HCT116 (cell line): Measurements from ENCODE around the gene LIPA. TPM values are rescaled to one million over a fixed set of nuclear protein-coding genes. Genes with fewer than 3 reads are reported as not detected.

Source experiments
- ATAC-seq: fragments of 200-7000 bp; cut with Tn5 transposase; 2 replicates; pipeline ENCODE4 v1.9.1; 2020; ENCODE audit warnings: mild to moderate bottlenecking, moderate library complexity
- BruUV-seq: library from RNA; stranded (reverse); fragments of 400-500 nt; replicated peaks from 2 replicates; lab custom pipeline; 2021; lab: Mats Ljungman, UMichigan
- CTCF ChIA-PET: fragments of 300-600 bp; sonication (Branson Sonifier 250); formaldehyde crosslinking; loops from one replicate; lab custom pipeline; 2021; ENCODE audit warnings: antibody characterized with exemption; lab: Charles Lee
- POLR2A ChIA-PET: fragments of 300-600, 350-600 bp; sonication (Branson Sonifier 250); formaldehyde crosslinking; loops from one replicate; lab custom pipeline; 2021; ENCODE audit warnings: antibody characterized with exemption; lab: Charles Lee
- RAD21 ChIA-PET, 2 experiments: fragments of 300-600 bp; sonication (Branson Sonifier 250); formaldehyde crosslinking; loops; one replicate each; lab custom pipeline; 2023; ENCODE audit warnings: low total read pairs in 2 of 2; ENCODE audit not compliant: uncharacterized antibody in 2 of 2, unreplicated experiment in 2 of 2, low non-redundant PET in 1 of 2; lab: Charles Lee
- DNase-seq: peaks from one replicate; pipeline ENCODE4 v3.0.0-alpha.2; 2010; ENCODE audit warnings: low read depth, low spot score
- H2AFZ ChIP-seq: fragments of 200-600 bp; shearing (Covaris generic), sonication (generic); 2 replicates; pipeline ENCODE4 v1.6.1; 2017; ENCODE audit warnings: low read depth, mixed run types, mixed read lengths, antibody characterized with exemption, low read length; ENCODE audit not compliant: poor library complexity, severe bottlenecking
- H3K27ac ChIP-seq: 2 replicates; pipeline ENCODE4 v1.5.1; 2012; ENCODE audit warnings: low read depth, low read length
- H3K27me3 ChIP-seq: fragments of 200-600 bp; sonication (generic); 2 replicates; pipeline ENCODE4 v1.6.1; 2016; ENCODE audit warnings: mixed run types, low read length, mixed read lengths; ENCODE audit not compliant: insufficient read depth
- H3K36me3 ChIP-seq, 2 experiments: fragments of 200-500 bp in 1 of 2; fragments of 200-600 bp in 1 of 2; sonication (Bioruptor generic) in 1 of 2; sonication (generic) in 1 of 2; 2 replicates each; pipeline versions ENCODE4 v1.5.1 to v1.6.1; 2014 to 2016; ENCODE audit warnings: low read length in 2 of 2, inconsistent platforms in 1 of 2, mixed read lengths in 1 of 2, mixed run types in 1 of 2; ENCODE audit not compliant: insufficient read depth in 2 of 2, control insufficient read depth in 1 of 2
- H3K4me1 ChIP-seq, 2 experiments: fragments of 200-600 bp in 1 of 2; sonication (generic) in 1 of 2; 2 replicates each; pipeline versions ENCODE4 v1.5.1 to v1.6.1; 2012 to 2017; ENCODE audit warnings: low read length in 2 of 2, inconsistent platforms in 1 of 2, mild to moderate bottlenecking in 1 of 2, mixed read lengths in 1 of 2, mixed run types in 1 of 2, moderate library complexity in 1 of 2; ENCODE audit not compliant: insufficient read depth in 2 of 2, control insufficient read depth in 1 of 2
- H3K4me2 ChIP-seq: fragments of 200-600 bp; sonication (generic); 2 replicates; pipeline ENCODE4 v1.6.1; 2017; ENCODE audit warnings: mixed run types, low read length, mixed read lengths
- H3K4me3 ChIP-seq, 2 experiments: fragments of 200-600 bp in 1 of 2; sonication (generic) in 1 of 2; replicated peaks in 1 of 2; 2 replicates each; pipeline ENCODE4 v1.5.1; 2011 to 2016; ENCODE audit warnings: low read length in 2 of 2, control low read depth in 1 of 2, low read depth in 1 of 2, mild to moderate bottlenecking in 1 of 2, mixed read lengths in 1 of 2, mixed run types in 1 of 2
- H3K79me2 ChIP-seq: fragments of 200-600 bp; sonication (generic); 2 replicates; pipeline ENCODE4 v1.6.1; 2017; ENCODE audit warnings: mild to moderate bottlenecking, mixed run types, low read length, moderate library complexity, mixed read lengths; ENCODE audit not compliant: insufficient read depth
- H3K9ac ChIP-seq: fragments of 200-600 bp; sonication (generic); 2 replicates; pipeline ENCODE4 v1.6.1; 2016; ENCODE audit warnings: low read length, mixed read lengths
- H3K9me2 ChIP-seq: fragments of 200-600 bp; sonication (generic), shearing (Covaris generic); 2 replicates; pipeline ENCODE4 v1.6.1; 2017; ENCODE audit warnings: mixed run types, mild to moderate bottlenecking, moderate library complexity; ENCODE audit not compliant: insufficient read depth
- H3K9me3 ChIP-seq, 2 experiments: fragments of 200-500 bp in 1 of 2; fragments of 200-600 bp in 1 of 2; sonication (Bioruptor generic) in 1 of 2; sonication (generic) in 1 of 2; 2 replicates each; pipeline ENCODE4 v1.6.1; 2014 to 2017; ENCODE audit warnings: low read length in 2 of 2, mixed read lengths in 2 of 2, inconsistent platforms in 1 of 2, low read depth in 1 of 2, mild to moderate bottlenecking in 1 of 2, mixed run types in 1 of 2, moderate library complexity in 1 of 2; ENCODE audit not compliant: control insufficient read depth in 1 of 2, insufficient read depth in 1 of 2
- H4K20me1 ChIP-seq: fragments of 200-600 bp; sonication (generic), shearing (Covaris generic); 2 replicates; pipeline ENCODE4 v1.6.1; 2017; ENCODE audit warnings: mixed run types, mild to moderate bottlenecking, moderate library complexity; ENCODE audit not compliant: insufficient read depth
- CEBPB ChIP-seq: IDR thresholded peaks from 2 replicates; pipeline ENCODE4 v1.6.1; 2012; ENCODE audit warnings: low read depth
- CTCF ChIP-seq, 3 experiments: fragments of 200-600 bp in 1 of 3; sonication (generic) in 1 of 3; IDR thresholded peaks in 2 of 3; conservative IDR thresholded peaks in 1 of 3; 2 replicates each; pipeline ENCODE4 v1.5.1; 2012 to 2017; ENCODE audit warnings: low read depth in 2 of 3, low read length in 2 of 3, antibody characterized with exemption in 1 of 3, borderline replicate concordance in 1 of 3, control low read depth in 1 of 3, mild to moderate bottlenecking in 1 of 3, mixed read lengths in 1 of 3, mixed run types in 1 of 3, moderate library complexity in 1 of 3; ENCODE audit not compliant: insufficient read depth in 1 of 3
- ELF1 ChIP-seq: IDR thresholded peaks from 2 replicates; pipeline ENCODE4 v1.6.1; 2012; ENCODE audit warnings: low read depth, borderline replicate concordance
- EZH2phosphoT487 ChIP-seq: fragments of 200-600 bp; IDR thresholded peaks from 2 replicates; pipeline ENCODE4 v1.6.1; 2018; ENCODE audit warnings: antibody characterized with exemption, borderline replicate concordance
- JUND ChIP-seq: IDR thresholded peaks from 2 replicates; pipeline ENCODE4 v1.6.1; 2012
- MAX ChIP-seq: IDR thresholded peaks from 2 replicates; pipeline ENCODE4 v1.6.1; 2012
- RAD21 ChIP-seq: IDR thresholded peaks from 2 replicates; pipeline ENCODE4 v1.6.1; 2012; ENCODE audit warnings: low read depth, mild to moderate bottlenecking
- SIN3A ChIP-seq: IDR thresholded peaks from 2 replicates; pipeline ENCODE4 v1.6.1; 2012; ENCODE audit warnings: low read depth
- SRF ChIP-seq: IDR thresholded peaks from 2 replicates; pipeline ENCODE4 v1.6.1; 2012; ENCODE audit warnings: low read depth
- TCF7L2 ChIP-seq: IDR thresholded peaks from 2 replicates; pipeline ENCODE4 v1.7.0; 2011; ENCODE audit warnings: borderline replicate concordance, inconsistent platforms; ENCODE audit not compliant: insufficient read depth, insufficient read length; ENCODE audit errors: extremely low read depth
- ZNF274 ChIP-seq: fragments of 200-500 bp; sonication (Bioruptor generic); IDR thresholded peaks from 2 replicates; pipeline ENCODE4 v1.6.1; 2014; ENCODE audit warnings: mild to moderate bottlenecking, low read depth, low read length, inconsistent platforms
- intact Hi-C: fragments of 100-400 bp; cut with micrococcal nuclease; formaldehyde crosslinking; loops from 2 replicates; pipeline ENCODE4 v1.10.0; 2022
- total RNA-seq: library from RNA; stranded (reverse); gene quantifications from one replicate; pipeline ENCODE4 v1.2.1, GENCODE V29; 2021; ENCODE audit not compliant: unreplicated experiment

The LIPA gene
- total RNA-seq, 1 experiment from 2014 or later: 27.1 TPM

- no peaks in the 10 kb centered on the region for H3K9me2 ChIP-seq
- no peak overlapping the region for H3K4me3 ChIP-seq
- H3K27me3 ChIP-seq: no peaks in the 10 kb centered on the region
- ChIA-PET POLR2A (no interaction called here), RAD21 (no interaction called here), CTCF (no interaction called here)
- no TSS peak for BruUV-seq
- TF ChIP-seq EZH2phosphoT487 (no peak), SRF (no peak), ZNF274 (no peak), JUND (no peak), SIN3A (no peak), CEBPB (no peak), RAD21 (no peak), ELF1 (no peak), CTCF (IDR thresholded peaks at IDR 0.05 in 2 of 3, conservative IDR thresholded peaks at IDR 0.05 in 1 of 3; ENCODE audit: borderline replicate concordance in 1 of 3, insufficient read depth in 1 of 3, low read depth in 2 of 3, low read length in 2 of 3) (no peak), TCF7L2 (no peak), MAX (no peak)
- no peak overlapping the region for H3K4me2 ChIP-seq
- no peaks in the 10 kb centered on the region for H3K36me3 ChIP-seq
- no peak for ATAC-seq
- no peak overlapping the region for H3K9ac ChIP-seq
- intact Hi-C loops: no loop called here
- H4K20me1 ChIP-seq: no peaks in the 10 kb centered on the region
- no peaks in the 10 kb centered on the region for H3K4me1 ChIP-seq
- no peak overlapping the region for H2AFZ ChIP-seq
- no peak for DNase-seq
- no peaks in the 10 kb centered on the region for H3K9me3 ChIP-seq
- H3K27ac ChIP-seq: no peak overlapping the region
- no peaks in the 10 kb centered on the region for H3K79me2 ChIP-seq
These were observed 68.7 kb downstream of the LIPA start for GRCh38 chr10:89182894-89183293.
